HEK293 (cell line): ENCODE measurements around the gene ZNF335.
A peak's percentile ranks its signal among the peaks of the same experiment; 100 is the strongest.

ENCODE experiments used
- CTCF ChIA-PET: fragments of 350-600 bp; formaldehyde crosslinking; extraction: SDS; loops from one replicate; lab custom pipeline; 2021; ENCODE audit warnings: antibody characterized with exemption; lab: Yijun Ruan, JAX
- POLR2A ChIA-PET: fragments of 300-600 bp; formaldehyde crosslinking; extraction: SDS; loops from one replicate; lab custom pipeline; 2020; ENCODE audit warnings: antibody characterized with exemption, inconsistent platforms; lab: Yijun Ruan, JAX
- H3K27ac ChIP-seq: fragments of 200-500 bp; sonication (Bioruptor generic); 2 replicates; pipeline ENCODE4 v1.5.1; 2014; ENCODE audit warnings: low read depth, low read length, control low read depth, inconsistent platforms; ENCODE audit errors: extremely low read depth
- H3K36me3 ChIP-seq, 2 experiments: fragments of 200-500 bp in 1 of 2; sonication (Bioruptor generic) in 1 of 2; 1 replicate in 1 of 2; 2 replicates in 1 of 2; pipeline ENCODE4 v1.5.1; 2014 to 2017; ENCODE audit warnings: inconsistent platforms in 2 of 2, low read length in 2 of 2; ENCODE audit not compliant: control insufficient read depth in 2 of 2, insufficient read depth in 1 of 2
- H3K4me1 ChIP-seq: fragments of 200-500 bp; sonication (Bioruptor generic); 2 replicates; pipeline ENCODE4 v1.5.1; 2014; ENCODE audit warnings: mild to moderate bottlenecking, low read length, inconsistent platforms; ENCODE audit not compliant: control insufficient read depth, insufficient read depth
- H3K4me3 ChIP-seq: 2 replicates; pipeline ENCODE4 v1.5.1; 2011; ENCODE audit warnings: low read depth, mild to moderate bottlenecking, control low read depth, low read length, moderate library complexity
- H3K9me3 ChIP-seq: fragments of 200-500 bp; sonication (Bioruptor generic); 2 replicates; pipeline ENCODE4 v1.5.1; 2014; ENCODE audit warnings: low read depth, low read length, inconsistent platforms; ENCODE audit not compliant: control insufficient read depth, insufficient read depth
- EGR2 ChIP-seq: fragments of 450-650 bp; formaldehyde crosslinking; IDR thresholded peaks from 2 replicates; pipeline ENCODE4 v1.5.1; 2016; ENCODE audit warnings: low read depth, missing biosample characterization, missing genetic modification characterization
- FEZF1 ChIP-seq: fragments of 450-650 bp; formaldehyde crosslinking; IDR thresholded peaks from 2 replicates; pipeline ENCODE4 v1.5.1; 2016; ENCODE audit warnings: missing biosample characterization, missing genetic modification characterization
- HOXA7 ChIP-seq: sonication (generic); formaldehyde crosslinking; IDR thresholded peaks from 2 replicates; pipeline ENCODE4 v1.8.1; 2022; ENCODE audit warnings: missing genetic modification reagents, borderline replicate concordance
- MEIS1 ChIP-seq: sonication (generic); formaldehyde crosslinking; IDR thresholded peaks from 2 replicates; pipeline ENCODE4 v1.8.1; 2022; ENCODE audit warnings: missing genetic modification reagents, mild to moderate bottlenecking, borderline replicate concordance
- SP7 ChIP-seq: fragments of 450-650 bp; formaldehyde crosslinking; IDR thresholded peaks from 2 replicates; pipeline ENCODE4 v1.5.1; 2016; ENCODE audit warnings: missing biosample characterization, missing genetic modification characterization
- WT1 ChIP-seq: fragments of 450-650 bp; formaldehyde crosslinking; IDR thresholded peaks from 2 replicates; pipeline ENCODE4 v1.5.1; 2016; ENCODE audit warnings: missing biosample characterization, missing genetic modification characterization
- ZBTB21 ChIP-seq: fragments of 450-650 bp; formaldehyde crosslinking; IDR thresholded peaks from 2 replicates; pipeline ENCODE4 v1.5.1; 2017; ENCODE audit warnings: missing biosample characterization, missing genetic modification characterization
- ZBTB8A ChIP-seq: fragments of 450-650 bp; formaldehyde crosslinking; IDR thresholded peaks from 2 replicates; pipeline ENCODE4 v1.5.1; 2016; ENCODE audit warnings: missing biosample characterization, missing genetic modification characterization
- ZEB2 ChIP-seq: fragments of 450-650 bp; formaldehyde crosslinking; IDR thresholded peaks from 2 replicates; pipeline ENCODE4 v1.5.1; 2016; ENCODE audit warnings: missing biosample characterization, missing genetic modification characterization
- ZNF114 ChIP-seq: fragments of 450-650 bp; formaldehyde crosslinking; IDR thresholded peaks from 2 replicates; pipeline ENCODE4 v1.5.0; 2017; ENCODE audit warnings: missing biosample characterization, missing genetic modification characterization
- ZNF175 ChIP-seq: fragments of 450-650 bp; formaldehyde crosslinking; IDR thresholded peaks from 2 replicates; pipeline ENCODE4 v1.5.1; 2016; ENCODE audit warnings: missing biosample characterization, missing genetic modification characterization
- ZNF24 ChIP-seq: fragments of 450-650 bp; formaldehyde crosslinking; IDR thresholded peaks from 2 replicates; pipeline ENCODE4 v1.5.1; 2016; ENCODE audit warnings: missing biosample characterization, missing genetic modification characterization
- ZNF274 ChIP-seq, 2 experiments: fragments of 200-500 bp in 1 of 2; fragments of 450-650 bp in 1 of 2; sonication (Bioruptor generic) in 1 of 2; formaldehyde crosslinking in 1 of 2; IDR thresholded peaks; 2 replicates each; pipeline versions ENCODE4 v1.5.1 to v1.6.1; 2014 to 2016; ENCODE audit warnings: borderline replicate concordance in 1 of 2, inconsistent platforms in 1 of 2, low read length in 1 of 2, missing biosample characterization in 1 of 2, missing genetic modification characterization in 1 of 2
- ZNF394 ChIP-seq: fragments of 450-650 bp; formaldehyde crosslinking; IDR thresholded peaks from 2 replicates; pipeline ENCODE4 v1.5.1; 2016; ENCODE audit warnings: missing biosample characterization, missing genetic modification characterization, mild to moderate bottlenecking, moderate library complexity, borderline replicate concordance
- ZNF433 ChIP-seq: fragments of 450-650 bp; formaldehyde crosslinking; IDR thresholded peaks from 2 replicates; pipeline ENCODE4 v1.5.1; 2016; ENCODE audit warnings: missing biosample characterization, missing genetic modification characterization, low read depth
- ZNF473 ChIP-seq: fragments of 450-650 bp; formaldehyde crosslinking; IDR thresholded peaks from 2 replicates; pipeline ENCODE4 v1.5.1; 2017; ENCODE audit warnings: missing biosample characterization, missing genetic modification characterization
- ZNF501 ChIP-seq: fragments of 450-650 bp; formaldehyde crosslinking; IDR thresholded peaks from 2 replicates; pipeline ENCODE4 v1.5.1; 2016; ENCODE audit warnings: missing biosample characterization, missing genetic modification characterization
- ZNF530 ChIP-seq: fragments of 450-650 bp; formaldehyde crosslinking; IDR thresholded peaks from 2 replicates; pipeline ENCODE4 v1.5.1; 2016; ENCODE audit warnings: low read depth, missing biosample characterization, missing genetic modification characterization
- ZNF600 ChIP-seq: fragments of 450-650 bp; formaldehyde crosslinking; IDR thresholded peaks from 2 replicates; pipeline ENCODE4 v1.5.1; 2016; ENCODE audit warnings: missing biosample characterization, missing genetic modification characterization
- ZNF658 ChIP-seq: fragments of 450-650 bp; formaldehyde crosslinking; IDR thresholded peaks from 2 replicates; pipeline ENCODE4; 2016; ENCODE audit warnings: missing biosample characterization, missing genetic modification characterization
- ZNF664 ChIP-seq: fragments of 450-650 bp; formaldehyde crosslinking; IDR thresholded peaks from 2 replicates; pipeline ENCODE4 v1.5.1; 2016; ENCODE audit warnings: missing biosample characterization, missing genetic modification characterization
- ZNF677 ChIP-seq: fragments of 450-650 bp; IDR thresholded peaks from 2 replicates; pipeline ENCODE4 v1.5.0; 2018; ENCODE audit warnings: missing biosample characterization, mild to moderate bottlenecking, missing genetic modification characterization, moderate library complexity
- ZNF707 ChIP-seq: fragments of 450-650 bp; formaldehyde crosslinking; IDR thresholded peaks from 2 replicates; pipeline ENCODE4 v1.5.1; 2016; ENCODE audit warnings: missing biosample characterization, missing genetic modification characterization
- ZSCAN23 ChIP-seq: fragments of 450-650 bp; formaldehyde crosslinking; IDR thresholded peaks from 2 replicates; pipeline ENCODE4 v1.5.1; 2016; ENCODE audit warnings: missing biosample characterization, missing genetic modification characterization
- ZXDB ChIP-seq: fragments of 450-650 bp; formaldehyde crosslinking; IDR thresholded peaks from 2 replicates; pipeline ENCODE4 v1.5.1; 2016; ENCODE audit warnings: missing biosample characterization, missing genetic modification characterization
- TF ChIP-seq, protein P1 (sequence below): fragments of 450-650 bp; formaldehyde crosslinking; IDR thresholded peaks from 2 replicates; pipeline ENCODE4 v1.5.1; 2016; ENCODE audit warnings: missing biosample characterization, missing genetic modification characterization
- TF ChIP-seq, protein P2 (sequence below): fragments of 450-650 bp; formaldehyde crosslinking; IDR thresholded peaks from 2 replicates; pipeline ENCODE4 v1.5.1; 2016; ENCODE audit warnings: missing biosample characterization, missing genetic modification characterization
- TF ChIP-seq, protein P3 (sequence below): IDR thresholded peaks from 2 replicates; pipeline ENCODE4 v1.6.1; 2011; ENCODE audit warnings: mild to moderate bottlenecking, low read depth, low read length, borderline replicate concordance
- TF ChIP-seq, protein P4 (sequence below): fragments of 450-650 bp; formaldehyde crosslinking; IDR thresholded peaks from 2 replicates; pipeline ENCODE4 v1.5.1; 2016; ENCODE audit warnings: missing biosample characterization, missing genetic modification characterization, borderline replicate concordance

The ZNF335 gene

DNA sequence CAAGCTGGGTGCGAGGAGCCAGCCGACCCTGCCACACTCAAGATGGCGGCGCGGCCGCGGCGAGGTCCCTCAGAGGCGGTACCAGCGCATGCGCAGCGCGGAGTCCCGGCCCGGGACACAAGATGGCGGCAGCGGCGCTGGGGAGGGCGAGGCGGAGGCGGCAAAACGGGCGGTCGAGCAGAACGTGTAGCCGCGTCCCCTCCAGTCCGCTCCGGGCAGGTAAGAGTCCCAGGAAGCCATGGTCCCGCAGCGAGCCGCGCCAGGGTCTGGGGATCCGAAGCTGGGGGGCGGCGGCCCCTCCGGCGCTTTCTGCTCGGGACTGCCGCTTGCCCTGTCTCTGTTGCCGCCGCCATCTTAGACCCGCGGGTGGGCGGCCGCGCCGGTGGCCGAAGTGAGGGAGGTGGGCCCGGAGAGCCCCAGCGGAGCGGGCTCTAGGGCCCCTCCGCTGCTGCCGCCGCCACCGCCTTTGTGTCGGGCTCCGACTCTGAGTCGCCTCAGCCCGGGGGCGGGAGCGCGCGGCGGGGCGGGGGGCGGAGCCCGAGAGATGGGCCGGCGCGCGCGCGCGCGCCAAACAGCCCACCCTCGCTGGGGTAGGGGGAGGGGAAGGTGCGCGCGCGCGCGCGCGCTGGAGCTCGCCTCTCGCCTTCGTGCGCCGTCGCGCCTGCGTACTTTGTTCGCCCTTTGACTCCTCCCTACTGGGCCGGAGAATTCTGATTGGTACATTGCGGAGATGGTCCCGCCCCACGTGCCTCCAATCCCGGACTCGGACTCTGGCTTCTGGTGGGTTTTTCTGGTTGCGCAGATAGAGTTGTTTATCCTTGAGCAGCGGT, 37.2 kb downstream of the ZNF335 start, which contains the start of gene PCIF1 (continued):
- TF ChIP-seq ZNF175 (no peak), ZNF24 (tag by site-specific recombination) (0 out of 2 replicates have a peak, but pooled peaks have one; percentile 32), MEIS1 (no peak), HOXA7 (CRISPR knock-in tag) (no peak), ZEB2 (tag by site-specific recombination) (peak; percentile 98), SP7 (tag by site-specific recombination) (peak; percentile 84), ZBTB21 (tag by site-specific recombination) (0 out of 2 replicates have a peak, but pooled peaks have one; percentile 8), ZNF114 (tag by site-specific recombination) (no peak), ZNF600 (tag by site-specific recombination) (peak; percentile 67), ZXDB (tag by site-specific recombination) (peak; percentile 95)
- TF ChIP-seq, protein P1, sequence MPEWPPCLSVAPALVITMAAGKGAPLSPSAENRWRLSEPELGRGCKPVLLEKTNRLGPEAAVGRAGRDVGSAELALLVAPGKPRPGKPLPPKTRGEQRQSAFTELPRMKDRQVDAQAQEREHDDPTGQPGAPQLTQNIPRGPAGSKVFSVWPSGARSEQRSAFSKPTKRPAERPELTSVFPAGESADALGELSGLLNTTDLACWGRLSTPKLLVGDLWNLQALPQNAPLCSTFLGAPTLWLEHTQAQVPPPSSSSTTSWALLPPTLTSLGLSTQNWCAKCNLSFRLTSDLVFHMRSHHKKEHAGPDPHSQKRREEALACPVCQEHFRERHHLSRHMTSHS (tag by site-specific recombination), result no peak
- TF ChIP-seq, protein P2, sequence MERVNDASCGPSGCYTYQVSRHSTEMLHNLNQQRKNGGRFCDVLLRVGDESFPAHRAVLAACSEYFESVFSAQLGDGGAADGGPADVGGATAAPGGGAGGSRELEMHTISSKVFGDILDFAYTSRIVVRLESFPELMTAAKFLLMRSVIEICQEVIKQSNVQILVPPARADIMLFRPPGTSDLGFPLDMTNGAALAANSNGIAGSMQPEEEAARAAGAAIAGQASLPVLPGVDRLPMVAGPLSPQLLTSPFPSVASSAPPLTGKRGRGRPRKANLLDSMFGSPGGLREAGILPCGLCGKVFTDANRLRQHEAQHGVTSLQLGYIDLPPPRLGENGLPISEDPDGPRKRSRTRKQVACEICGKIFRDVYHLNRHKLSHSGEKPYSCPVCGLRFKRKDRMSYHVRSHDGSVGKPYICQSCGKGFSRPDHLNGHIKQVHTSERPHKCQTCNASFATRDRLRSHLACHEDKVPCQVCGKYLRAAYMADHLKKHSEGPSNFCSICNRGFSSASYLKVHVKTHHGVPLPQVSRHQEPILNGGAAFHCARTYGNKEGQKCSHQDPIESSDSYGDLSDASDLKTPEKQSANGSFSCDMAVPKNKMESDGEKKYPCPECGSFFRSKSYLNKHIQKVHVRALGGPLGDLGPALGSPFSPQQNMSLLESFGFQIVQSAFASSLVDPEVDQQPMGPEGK (tag by site-specific recombination), result peak; percentile 95
- TF ChIP-seq, protein P3, sequence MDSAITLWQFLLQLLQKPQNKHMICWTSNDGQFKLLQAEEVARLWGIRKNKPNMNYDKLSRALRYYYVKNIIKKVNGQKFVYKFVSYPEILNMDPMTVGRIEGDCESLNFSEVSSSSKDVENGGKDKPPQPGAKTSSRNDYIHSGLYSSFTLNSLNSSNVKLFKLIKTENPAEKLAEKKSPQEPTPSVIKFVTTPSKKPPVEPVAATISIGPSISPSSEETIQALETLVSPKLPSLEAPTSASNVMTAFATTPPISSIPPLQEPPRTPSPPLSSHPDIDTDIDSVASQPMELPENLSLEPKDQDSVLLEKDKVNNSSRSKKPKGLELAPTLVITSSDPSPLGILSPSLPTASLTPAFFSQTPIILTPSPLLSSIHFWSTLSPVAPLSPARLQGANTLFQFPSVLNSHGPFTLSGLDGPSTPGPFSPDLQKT, result no peak; the same call in 1 of the 2 replicates
- TF ChIP-seq, all 188 proteins: peak for 70

DNA sequence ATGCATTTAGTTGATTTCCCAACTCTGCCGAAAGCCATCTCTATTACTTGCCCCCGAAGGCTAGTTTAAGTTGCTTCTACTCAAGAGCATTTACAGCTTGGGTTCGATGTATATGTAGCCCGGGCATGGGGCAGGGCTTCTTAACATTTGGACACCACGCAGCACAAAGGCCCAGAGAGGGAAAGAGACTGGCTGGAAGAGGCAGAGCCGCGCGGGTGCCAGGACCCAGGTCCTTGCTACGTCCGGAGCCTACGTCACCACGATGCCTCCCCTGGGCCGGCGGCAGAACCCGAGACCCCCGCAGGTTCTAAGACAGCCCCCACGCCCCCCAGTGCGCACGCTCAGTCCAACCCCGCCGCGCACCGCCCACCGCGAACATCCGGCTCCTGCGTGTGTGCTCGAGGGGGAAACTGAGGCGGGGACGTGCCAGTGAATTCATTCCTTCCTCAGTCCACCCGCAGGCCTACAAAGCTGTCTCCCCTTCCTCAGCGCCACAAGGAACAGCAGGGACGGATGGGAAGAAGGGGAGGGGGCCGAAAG, 37.9 kb downstream of the ZNF335 start:
- Histone ChIP-seq H3K36me3 (peaks cover 0 to 16% of the 10 kb centered on the region in 2 experiments; a peak in 1 of 3 replicates), H3K4me1 (peaks cover 9% of the 10 kb centered on the region), H3K27ac (peak overlapping the region; percentile 98), H3K4me3 (peak overlapping the region; percentile 96), H3K9me3 (no peaks in the 10 kb centered on the region)
- ChIA-PET POLR2A (interaction anchor here (0.6 to 3.4 kb wide), 29 partner anchors 8 to 1437 kb away, joined by 3 to 28 read pairs (median 5); partner anchors contain the start of genes ACOT8, CTSA, NEURL2 and UBE2C), CTCF (interaction anchor here (0.6 to 3.3 kb wide), 9 partner anchors 14 to 141 kb away, joined by 3 to 18 read pairs (median 3); no protein-coding TSS in a partner anchor)
- TF ChIP-seq ZNF473 (tag by site-specific recombination) (no peak), ZNF530 (tag by site-specific recombination) (no peak), ZNF677 (tag by site-specific recombination) (no peak), ZNF394 (tag by site-specific recombination) (no peak), ZSCAN23 (tag by site-specific recombination) (no peak), ZBTB8A (no peak), ZNF664 (no peak), EGR2 (tag by site-specific recombination) (no peak), FEZF1 (peak; percentile 63), WT1 (no peak), ZNF658 (tag by site-specific recombination) (no peak), ZNF274 (IDR thresholded peaks at IDR 0.05; ENCODE audit: low read length) (no peak), ZNF274 (tag by site-specific recombination; IDR thresholded peaks at IDR 0.05; ENCODE audit: borderline replicate concordance) (no peak), ZNF433 (tag by site-specific recombination) (no peak), ZNF707 (no peak), ZNF501 (tag by site-specific recombination) (no peak)
- TF ChIP-seq, protein P4, sequence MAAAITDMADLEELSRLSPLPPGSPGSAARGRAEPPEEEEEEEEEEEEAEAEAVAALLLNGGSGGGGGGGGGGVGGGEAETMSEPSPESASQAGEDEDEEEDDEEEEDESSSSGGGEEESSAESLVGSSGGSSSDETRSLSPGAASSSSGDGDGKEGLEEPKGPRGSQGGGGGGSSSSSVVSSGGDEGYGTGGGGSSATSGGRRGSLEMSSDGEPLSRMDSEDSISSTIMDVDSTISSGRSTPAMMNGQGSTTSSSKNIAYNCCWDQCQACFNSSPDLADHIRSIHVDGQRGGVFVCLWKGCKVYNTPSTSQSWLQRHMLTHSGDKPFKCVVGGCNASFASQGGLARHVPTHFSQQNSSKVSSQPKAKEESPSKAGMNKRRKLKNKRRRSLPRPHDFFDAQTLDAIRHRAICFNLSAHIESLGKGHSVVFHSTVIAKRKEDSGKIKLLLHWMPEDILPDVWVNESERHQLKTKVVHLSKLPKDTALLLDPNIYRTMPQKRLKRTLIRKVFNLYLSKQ (tag by site-specific recombination), result no peak
